Panc1 (cell line): ENCODE data around the gene NPPB. TPM values are rescaled to one million over a fixed set of nuclear protein-coding genes. Genes with fewer than 3 reads are reported as not detected.

Experiments
- ATAC-seq: fragments of 200-7000 bp; cut with Tn5 transposase; 2 replicates; pipeline ENCODE4 v1.9.1; 2020; ENCODE audit warnings: mild to moderate bottlenecking, moderate library complexity
- BruUV-seq: library from RNA; stranded (reverse); fragments of 400-500 nt; replicated peaks from 2 replicates; lab custom pipeline; 2021; lab: Mats Ljungman, UMichigan
- CTCF ChIA-PET: fragments of 300-600 bp; sonication (Branson Sonifier 250); formaldehyde crosslinking; loops from one replicate; lab custom pipeline; 2022; ENCODE audit warnings: antibody characterized with exemption; lab: Charles Lee
- POLR2A ChIA-PET: fragments of 300-600 bp; sonication (Branson Sonifier 250); formaldehyde crosslinking; loops from one replicate; lab custom pipeline; 2022; ENCODE audit warnings: antibody characterized with exemption; lab: Charles Lee
- DNase-seq: peaks from one replicate; pipeline ENCODE4 v3.0.0-alpha.2; 2010; ENCODE audit warnings: low read depth, low spot score
- H3K27ac ChIP-seq: 2 replicates; pipeline ENCODE4 v1.5.1; 2011; ENCODE audit warnings: mild to moderate bottlenecking, low read length, inconsistent platforms
- H3K27me3 ChIP-seq: fragments of 200-500 bp; sonication (Bioruptor generic); 2 replicates; pipeline ENCODE4 v1.6.0; 2014; ENCODE audit warnings: low read length, inconsistent platforms; ENCODE audit not compliant: control insufficient read depth, insufficient read depth
- H3K36me3 ChIP-seq: fragments of 200-500 bp; sonication (Bioruptor generic); 2 replicates; pipeline ENCODE4 v1.5.1; 2014; ENCODE audit warnings: inconsistent platforms, mild to moderate bottlenecking, low read length, moderate library complexity; ENCODE audit not compliant: control insufficient read depth, insufficient read depth
- H3K4me1 ChIP-seq: 2 replicates; pipeline ENCODE4 v1.5.1; 2011; ENCODE audit warnings: inconsistent platforms, mild to moderate bottlenecking, low read length, moderate library complexity; ENCODE audit not compliant: control insufficient read depth, insufficient read depth
- H3K4me3 ChIP-seq, 2 experiments: 2 replicates each; pipeline ENCODE4 v1.5.1; 2011 to 2012; ENCODE audit warnings: low read depth in 2 of 2, low read length in 2 of 2, mild to moderate bottlenecking in 2 of 2, inconsistent platforms in 1 of 2, moderate library complexity in 1 of 2
- H3K9me3 ChIP-seq: fragments of 200-500 bp; sonication (Bioruptor generic); 2 replicates; pipeline ENCODE4 v1.5.1; 2014; ENCODE audit warnings: low read depth, mild to moderate bottlenecking, inconsistent platforms, low read length, moderate library complexity; ENCODE audit not compliant: control insufficient read depth, insufficient read depth
- CTCF ChIP-seq: fragments of 450-650 bp; IDR thresholded peaks from 2 replicates; pipeline ENCODE4 v1.5.1; 2017; ENCODE audit warnings: mild to moderate bottlenecking
- POLR2AphosphoS5 ChIP-seq: IDR thresholded peaks from 2 replicates; pipeline ENCODE4 v1.6.1; 2012; ENCODE audit warnings: mild to moderate bottlenecking, low read depth, low read length, moderate library complexity
- REST ChIP-seq, 2 experiments: IDR thresholded peaks; 2 replicates each; pipeline ENCODE4 v1.6.1; 2011 to 2012; ENCODE audit warnings: low read depth in 2 of 2, control low read depth in 1 of 2, low read length in 1 of 2, mild to moderate bottlenecking in 1 of 2, moderate library complexity in 1 of 2; ENCODE audit not compliant: insufficient read depth in 1 of 2
- SIN3A ChIP-seq: IDR thresholded peaks from 2 replicates; pipeline ENCODE4 v1.6.1; 2012; ENCODE audit warnings: low read depth, mild to moderate bottlenecking, low read length, moderate library complexity, borderline replicate concordance; ENCODE audit not compliant: insufficient read depth
- TCF7L2 ChIP-seq: IDR thresholded peaks from 2 replicates; pipeline ENCODE4 v1.6.1; 2011; ENCODE audit warnings: mild to moderate bottlenecking, low read depth, low read length, inconsistent platforms
- in situ Hi-C: cut with HindIII; loops from 2 replicates; pipeline ENCODE4 v1.10.0; 2016; ENCODE audit warnings: low sequenced_read_pairs, low pct_unique_long_range_greater_than_20kb
- intact Hi-C: fragments of 100-400 bp; cut with micrococcal nuclease; formaldehyde crosslinking; loops from one replicate; pipeline ENCODE4 v1.10.0; 2022; ENCODE audit not compliant: unreplicated experiment
- total RNA-seq: library from RNA; stranded (reverse); gene quantifications from one replicate; pipeline ENCODE4 v1.2.1, GENCODE V29; 2021; ENCODE audit not compliant: unreplicated experiment

NPPB gene
- total RNA-seq, 1 experiment from 2014 or later = not detected

- in situ Hi-C loops = no loop called here
- Histone ChIP-seq H3K27ac (no peak overlapping the region), H3K9me3 (no peaks in the 10 kb centered on the region), H3K36me3 (no peaks in the 10 kb centered on the region), H3K4me1 (peaks cover 6% of the 10 kb centered on the region; the same call in 1 of the 2 replicates), H3K4me3 (no peak overlapping the region), H3K27me3 (peaks cover 34% of the 10 kb centered on the region)
- TF ChIP-seq TCF7L2 = no peak
- TF ChIP-seq CTCF = no peak
- no peak for TF ChIP-seq SIN3A
- TF ChIP-seq REST (IDR thresholded peaks at IDR 0.05; ENCODE audit: insufficient read depth in 1 of 2, low read depth in 2 of 2, low read length in 1 of 2) = no peak
- no peak for TF ChIP-seq POLR2AphosphoS5
- POLR2A ChIA-PET = no interaction called here
- BruUV-seq = no TSS peak
- ATAC-seq = no peak
- DNase-seq = no peak
- CTCF ChIA-PET = interaction anchor here (0.6 kb wide), 1 partner anchor 275 kb away, joined by 3 read pairs; no protein-coding TSS in a partner anchor
- intact Hi-C loops = no loop called here
These were observed 1.8 kb upstream of the NPPB start for GRCh38 chr1:11860587-11860986.

GRCh38 chr1:11860083-11860482 is 1.3 kb upstream of the NPPB start:
- intact Hi-C loops (no loop called here), in situ Hi-C loops (no loop called here)
- ATAC-seq (no peak), DNase-seq (no peak)
- TF ChIP-seq TCF7L2 (no peak), POLR2AphosphoS5 (no peak), REST (IDR thresholded peaks at IDR 0.05; ENCODE audit: insufficient read depth in 1 of 2, low read depth in 2 of 2, low read length in 1 of 2) (no peak), CTCF (no peak), SIN3A (no peak)
- peaks cover 34% of the 10 kb centered on the region for H3K27me3 ChIP-seq
- H3K4me1 ChIP-seq = peaks cover 6% of the 10 kb centered on the region; the same call in 1 of the 2 replicates
- ChIA-PET POLR2A (interaction anchor here (0.6 kb wide), 1 partner anchor 150 kb away, joined by 5 read pairs; no protein-coding TSS in a partner anchor), CTCF (no interaction called here)
- H3K27ac ChIP-seq = no peak overlapping the region
- no peak overlapping the region for H3K4me3 ChIP-seq
- BruUV-seq = no TSS peak
- no peaks in the 10 kb centered on the region for H3K36me3 ChIP-seq
- H3K9me3 ChIP-seq = no peaks in the 10 kb centered on the region
